Keratinocyte (primary cell): Measurements from ENCODE around the gene CD63. TPM values are rescaled to one million over a fixed set of nuclear protein-coding genes. Genes with fewer than 3 reads are reported as not detected.

Source experiments
- DNase-seq: peaks from one replicate; pipeline ENCODE4 v3.0.0-alpha.2; 2011; ENCODE audit warnings: low read depth, missing footprints, low spot score
- FAIRE-seq: peaks from 2 replicates; lab custom pipeline; 2011; peaks lifted over from hg19 to GRCh38; lab: Jason Lieb, UNC
- H2AFZ ChIP-seq: 2 replicates; pipeline ENCODE4 v1.6.0; 2012; ENCODE audit warnings: low read length, control low read depth, inconsistent platforms; ENCODE audit not compliant: control insufficient read depth
- H3K27ac ChIP-seq: 2 replicates; pipeline ENCODE4 v1.5.1; 2011; ENCODE audit warnings: low read length; ENCODE audit not compliant: control insufficient read depth, insufficient read depth
- H3K27me3 ChIP-seq: 3 replicates; pipeline ENCODE4 v1.6.0; 2011; ENCODE audit warnings: low read length; ENCODE audit not compliant: control insufficient read depth, insufficient read depth; ENCODE audit errors: extremely low read depth
- H3K36me3 ChIP-seq, 2 experiments: 2 replicates in 1 of 2; 3 replicates in 1 of 2; pipeline ENCODE4 v1.5.1; 2011; ENCODE audit warnings: low read length in 2 of 2, mild to moderate bottlenecking in 1 of 2; ENCODE audit not compliant: control insufficient read depth in 2 of 2, insufficient read depth in 2 of 2; ENCODE audit errors: extremely low read depth in 1 of 2
- H3K4me1 ChIP-seq: 3 replicates; pipeline ENCODE4 v1.5.1; 2011; ENCODE audit warnings: low read length; ENCODE audit not compliant: control insufficient read depth, insufficient read depth; ENCODE audit errors: extremely low read depth
- H3K4me2 ChIP-seq: 3 replicates; pipeline ENCODE4 v1.6.0; 2011; ENCODE audit warnings: low read depth, low read length; ENCODE audit not compliant: control insufficient read depth, insufficient read depth; ENCODE audit errors: extremely low read depth
- H3K4me3 ChIP-seq, 3 experiments: fragments of 200-600 bp in 1 of 3; sonication (generic) in 1 of 3; 2 replicates in 2 of 3; 3 replicates in 1 of 3; pipeline ENCODE4 v1.5.1; 2011 to 2016; ENCODE audit warnings: low read length in 3 of 3, mild to moderate bottlenecking in 3 of 3, control low read depth in 2 of 3, inconsistent platforms in 1 of 3, low read depth in 1 of 3, mixed read lengths in 1 of 3, mixed run types in 1 of 3, moderate library complexity in 1 of 3; ENCODE audit not compliant: control insufficient read depth in 2 of 3, insufficient read depth in 2 of 3; ENCODE audit errors: extremely low read depth in 1 of 3
- H3K79me2 ChIP-seq: 2 replicates; pipeline ENCODE4 v1.6.0; 2012; ENCODE audit warnings: low read length; ENCODE audit not compliant: control insufficient read depth, insufficient read depth
- H3K9ac ChIP-seq: 3 replicates; pipeline ENCODE4 v1.6.0; 2011; ENCODE audit warnings: low read length; ENCODE audit not compliant: control insufficient read depth, insufficient read depth; ENCODE audit errors: extremely low read depth
- H3K9me1 ChIP-seq: 3 replicates; pipeline ENCODE4 v1.6.0; 2011; ENCODE audit warnings: low read length; ENCODE audit not compliant: control insufficient read depth, insufficient read depth; ENCODE audit errors: extremely low read depth
- H3K9me3 ChIP-seq: 2 replicates; pipeline ENCODE4 v1.5.1; 2012; ENCODE audit warnings: low read depth, low read length; ENCODE audit not compliant: control insufficient read depth
- H4K20me1 ChIP-seq: 3 replicates; pipeline ENCODE4 v1.6.0; 2011; ENCODE audit warnings: low read length; ENCODE audit not compliant: control insufficient read depth, insufficient read depth; ENCODE audit errors: extremely low read depth
- EZH2 ChIP-seq: IDR thresholded peaks from one replicate; pipeline ENCODE4 v1.6.1; 2012; ENCODE audit warnings: inconsistent platforms, mild to moderate bottlenecking, low read length, moderate library complexity
- dilution Hi-C: fragments of 300-500 bp; cut with MboI; formaldehyde crosslinking; loops from one replicate; pipeline ENCODE4 v1.7.0; 2020; ENCODE audit warnings: low sequenced_read_pairs; ENCODE audit not compliant: extremely low pct_ligation_motif_present
- polyA plus RNA-seq, 5 experiments: library from polyadenylated mRNA; depleted of rRNA in 3 of 5; stranded (reverse) in 3 of 5; stranded (forward) in 1 of 5; unstranded in 1 of 5; fragments of >200 nt; gene quantifications; 1 replicate in 1 of 5; 2 replicates in 3 of 5; 3 replicates in 1 of 5; pipeline versions ENCODE4 v1.2.1 to v1.2.3, GENCODE V29; 2011 to 2012; ENCODE audit warnings: missing spikeins in 2 of 5, low read depth in 1 of 5, low replicate concordance in 1 of 5
- TF ChIP-seq, protein P1 (sequence below), 3 experiments: IDR thresholded peaks in 1 of 3; conservative IDR thresholded peaks in 1 of 3; optimal IDR thresholded peaks in 1 of 3; 2 replicates in 2 of 3; 3 replicates in 1 of 3; pipeline versions ENCODE3 to v1.5.1; 2011; ENCODE audit warnings: low read length in 3 of 3, mild to moderate bottlenecking in 3 of 3, moderate library complexity in 2 of 3, control low read depth in 1 of 3, inconsistent platforms in 1 of 3; ENCODE audit not compliant: insufficient read depth in 2 of 3; ENCODE audit errors: extremely low read depth in 1 of 3

CD63 gene
- polyA plus RNA-seq, 1 donor (not counting 4 experiments of a cell fraction or from before 2014, with no cell fraction given): 749 TPM

DNA sequence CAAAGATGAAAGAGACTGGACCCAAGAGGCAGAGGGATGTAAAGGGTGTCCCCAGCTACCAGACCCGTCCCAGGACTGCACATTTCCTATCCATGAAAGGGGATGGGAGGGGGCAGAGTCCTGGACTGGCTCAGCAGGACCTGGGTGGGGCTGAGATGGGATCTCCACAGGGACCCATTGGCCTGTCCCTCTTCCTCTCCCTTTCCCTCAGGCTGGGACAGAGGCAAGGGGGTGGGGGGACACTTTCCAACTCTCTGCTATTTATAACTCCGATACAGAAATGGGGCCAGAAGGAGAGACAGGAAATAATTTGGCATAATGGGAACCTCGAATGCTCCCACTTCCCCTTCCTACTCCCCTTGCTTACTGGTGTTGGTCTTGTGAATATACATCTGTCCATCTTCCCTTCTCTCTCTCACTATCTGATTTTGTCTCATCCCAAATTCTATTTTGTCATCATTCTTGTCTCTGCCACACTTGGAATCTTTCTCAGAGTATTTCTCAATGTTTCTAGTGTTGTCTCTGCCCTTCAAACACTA is 20.0 kb downstream of the CD63 start:
- no peaks in the 10 kb centered on the region for H3K9me3 ChIP-seq
- no peak overlapping the region for H3K27ac ChIP-seq
- H3K27me3 ChIP-seq: peaks cover 49% of the 10 kb centered on the region
- no peak overlapping the region for H3K4me3 ChIP-seq
- H3K4me2 ChIP-seq: no peak overlapping the region
- no peaks in the 10 kb centered on the region for H4K20me1 ChIP-seq
- no peak overlapping the region for H2AFZ ChIP-seq
- H3K9ac ChIP-seq: no peak overlapping the region
- peaks cover 3% of the 10 kb centered on the region for H3K4me1 ChIP-seq
- dilution Hi-C loops: no loop called here
- FAIRE-seq (no peak), DNase-seq (no peak)
- TF ChIP-seq, protein P1, sequence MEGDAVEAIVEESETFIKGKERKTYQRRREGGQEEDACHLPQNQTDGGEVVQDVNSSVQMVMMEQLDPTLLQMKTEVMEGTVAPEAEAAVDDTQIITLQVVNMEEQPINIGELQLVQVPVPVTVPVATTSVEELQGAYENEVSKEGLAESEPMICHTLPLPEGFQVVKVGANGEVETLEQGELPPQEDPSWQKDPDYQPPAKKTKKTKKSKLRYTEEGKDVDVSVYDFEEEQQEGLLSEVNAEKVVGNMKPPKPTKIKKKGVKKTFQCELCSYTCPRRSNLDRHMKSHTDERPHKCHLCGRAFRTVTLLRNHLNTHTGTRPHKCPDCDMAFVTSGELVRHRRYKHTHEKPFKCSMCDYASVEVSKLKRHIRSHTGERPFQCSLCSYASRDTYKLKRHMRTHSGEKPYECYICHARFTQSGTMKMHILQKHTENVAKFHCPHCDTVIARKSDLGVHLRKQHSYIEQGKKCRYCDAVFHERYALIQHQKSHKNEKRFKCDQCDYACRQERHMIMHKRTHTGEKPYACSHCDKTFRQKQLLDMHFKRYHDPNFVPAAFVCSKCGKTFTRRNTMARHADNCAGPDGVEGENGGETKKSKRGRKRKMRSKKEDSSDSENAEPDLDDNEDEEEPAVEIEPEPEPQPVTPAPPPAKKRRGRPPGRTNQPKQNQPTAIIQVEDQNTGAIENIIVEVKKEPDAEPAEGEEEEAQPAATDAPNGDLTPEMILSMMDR (optimal IDR thresholded peaks at IDR 0.05 in 1 of 3, IDR thresholded peaks at IDR 0.05 in 1 of 3, conservative IDR thresholded peaks at IDR 0.05 in 1 of 3; ENCODE audit: extremely low read depth in 1 of 3, insufficient read depth in 2 of 3, low read length in 3 of 3): no peak
- no peak for TF ChIP-seq EZH2
- H3K79me2 ChIP-seq: no peaks in the 10 kb centered on the region
- H3K36me3 ChIP-seq: no peaks in the 10 kb centered on the region
- no peaks in the 10 kb centered on the region for H3K9me1 ChIP-seq

DNA sequence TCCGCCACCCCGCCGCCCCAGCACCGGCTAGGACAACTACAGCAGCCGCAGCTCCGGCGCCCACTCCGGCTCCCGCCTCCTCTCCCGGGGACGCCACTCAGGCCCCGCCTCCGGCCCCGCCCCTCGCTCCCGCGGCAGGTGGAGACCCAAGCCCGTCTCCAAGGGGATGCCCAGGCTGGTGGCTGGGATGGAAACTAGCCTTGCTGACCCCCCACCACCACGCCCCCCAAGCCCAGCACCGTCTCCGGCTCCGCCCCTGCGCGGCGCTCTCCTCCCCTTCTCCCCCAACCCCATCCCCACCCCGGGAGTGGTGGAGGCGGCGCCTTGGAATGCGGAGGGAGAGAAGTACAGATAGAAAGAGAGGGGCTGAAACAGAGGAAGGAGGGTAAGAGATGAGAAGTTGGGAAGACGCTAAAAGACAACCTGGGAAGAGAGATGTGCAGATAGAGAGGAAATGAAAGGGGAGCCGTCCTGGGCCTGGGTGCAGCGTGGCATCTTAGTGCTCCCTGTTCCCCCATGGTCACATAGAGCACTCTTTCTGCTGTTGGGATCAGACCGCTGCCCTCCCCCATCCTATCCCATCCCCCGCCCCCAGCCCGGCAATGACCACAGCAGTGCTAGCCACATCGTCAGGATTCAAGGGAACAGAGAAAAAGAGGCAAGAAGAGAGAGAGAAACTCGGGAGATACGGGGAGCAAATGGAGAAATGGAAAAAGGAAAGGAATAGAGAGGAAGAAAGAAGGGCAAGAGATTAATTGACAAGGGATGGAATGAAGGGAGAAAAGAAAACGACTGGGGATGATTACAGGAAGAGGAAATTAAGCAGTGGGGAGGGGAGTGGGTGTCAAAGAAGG is 20.7 kb downstream of the CD63 start, which contains the start of gene ITGA7:
ITGA7 (minus strand) TSS at position 64 of the 854 bp plus-strand sequence. CDS start 222 bp downstream, outside the sequence.
- no peak within 1 kb of the TSS for H3K9ac ChIP-seq
- H4K20me1 ChIP-seq: no peaks in the 10 kb centered on the region
- peaks cover 49% of the 10 kb centered on the region for H3K27me3 ChIP-seq
- H3K4me1 ChIP-seq: no peaks in the 10 kb centered on the region
- no peaks in the 10 kb centered on the region for H3K79me2 ChIP-seq
- dilution Hi-C loops: no loop called here
- DNase-seq (no peak), FAIRE-seq (no peak)
- no peak within 1 kb of the TSS for H3K27ac ChIP-seq
- TF ChIP-seq EZH2: no peak
- TF ChIP-seq, protein P1 (optimal IDR thresholded peaks at IDR 0.05 in 1 of 3, IDR thresholded peaks at IDR 0.05 in 1 of 3, conservative IDR thresholded peaks at IDR 0.05 in 1 of 3; ENCODE audit: extremely low read depth in 1 of 3, insufficient read depth in 2 of 3, low read length in 3 of 3): no peak
- no peaks in the 10 kb centered on the region for H3K36me3 ChIP-seq
- H2AFZ ChIP-seq: no peak within 1 kb of the TSS
- H3K9me1 ChIP-seq: no peaks in the 10 kb centered on the region
- H3K9me3 ChIP-seq: no peaks in the 10 kb centered on the region
- H3K4me3 ChIP-seq: peak within 1 kb of the TSS in 2 of 3 experiments; percentile 24 to 31
- H3K4me2 ChIP-seq: peak within 1 kb of the TSS; percentile 45
